ENCODE data around the gene KCNQ2. TPM values are rescaled to one million over a fixed set of nuclear protein-coding genes. Genes with fewer than 3 reads are reported as not detected.

The KCNQ2 gene
- total RNA-seq (10 to 100 TPM in 2 of 9 donors, 1 to 10 TPM in 2, under 1 TPM in 2, not detected in 3; 0.69 to 19.0 (median 7.1) TPM), polyA plus RNA-seq (10 to 100 TPM; 10.3 to 81.6 (median 11.8) TPM)
- long read RNA-seq, donor 1, partial matches to known transcripts = 0 of 1 reads
- long read RNA-seq, donor 1, other reads (novel, unspliced or antisense) = 0 of 1 reads
- long read RNA-seq, donor 2 = 0 reads
- long read RNA-seq, donor 3 = 0 reads
- long read RNA-seq, donor 4 = 0 reads
- long read RNA-seq, donor 5, partial matches to known transcripts = 0 of 1 reads
- long read RNA-seq, donor 5, other reads (novel, unspliced or antisense) = 1 of 1 reads
- long read RNA-seq, donor 6, partial matches to known transcripts = 2 of 7 reads
- long read RNA-seq, donor 6, other reads (novel, unspliced or antisense) = 4 of 7 reads
- long read RNA-seq, donor 7 = 0 reads
- long read RNA-seq, donor 8 = 0 reads
- long read RNA-seq, donor 9 = 0 reads
- long read RNA-seq, donor 10, partial matches to known transcripts = 0 of 3 reads
- long read RNA-seq, donor 10, other reads (novel, unspliced or antisense) = 0 of 3 reads

- peaks cover 61% of the 10 kb centered on the region for H3K27me3 ChIP-seq
Observed at GRCh38 chr20:63471981-63472831, at the start of gene KCNQ2. Gene KCNQ2, minus strand, starts transcription at chr20:63472655. Its CDS starts 192 bp downstream, at chr20:63472463.

GRCh38 chr20:63521602-63522001 lies 49.1 kb upstream of the KCNQ2 start:
- peak overlapping the region in 1 of 5 donors; percentile 87 for H3K27ac ChIP-seq
- peaks cover 0 to 21% of the 10 kb centered on the region in 2 donors for H3K4me1 ChIP-seq (replicated peaks in 1 of 2)
- H3K27me3 ChIP-seq = no peaks in the 10 kb centered on the region
- no peak for TF ChIP-seq POLR2A (IDR thresholded peaks at IDR 0.05)
- no peak for TF ChIP-seq CTCF (IDR thresholded peaks at IDR 0.05)
- H3K36me3 ChIP-seq (replicated peaks in 1 of 2) = no peaks in the 10 kb centered on the region
- WGBS, 4 donors = 40 to 73% (median 52%) methylated on average over 5 to 23 of the region's 23 CpGs
- DNase-seq = peak in 1 of 7 donors; percentile 23
- H3K4me3 ChIP-seq = peak overlapping the region in 2 of 4 donors; percentile 40 to 97
- H3K9me3 ChIP-seq (replicated peaks in 1 of 3) = no peaks in the 10 kb centered on the region
- intact Hi-C loops (cut with DNase I) = no loop called here

More at GRCh38 chr20:63471981-63472831, at the start of gene KCNQ2:
- no peak for DNase-seq
- TF ChIP-seq POLR2A (IDR thresholded peaks at IDR 0.05) = no peak
- 0 to 1% (median 0%) methylated on average over 1 to 111 of the region's 111 CpGs for WGBS, 4 donors
- Histone ChIP-seq H3K4me1 (replicated peaks in 1 of 2) (no peaks in the 10 kb centered on the region), H3K4me3 (no peak within 1 kb of the TSS), H3K27ac (peak within 1 kb of the TSS in 1 of 5 donors; percentile 66), H3K9me3 (replicated peaks in 1 of 3) (no peaks in the 10 kb centered on the region), H3K36me3 (replicated peaks in 1 of 2) (no peaks in the 10 kb centered on the region)
- intact Hi-C loops (cut with DNase I) = no loop called here

- peaks cover 0 to 21% of the 10 kb centered on the region in 2 donors for H3K4me1 ChIP-seq (replicated peaks in 1 of 2)
- 2 to 5% (median 4%) methylated on average over 12 to 68 of the region's 68 CpGs; no CpG with 5 or more reads in 1 of the 4 donors for WGBS, 4 donors
- peak in 6 of 7 donors; percentile 55 to 75 (median 64) for DNase-seq
Observed at GRCh38 chr20:63520934-63521601, 48.6 kb upstream of the KCNQ2 start.

More at GRCh38 chr20:63520934-63521601, 48.6 kb upstream of the KCNQ2 start:
- Histone ChIP-seq H3K27me3 (no peaks in the 10 kb centered on the region), H3K9me3 (replicated peaks in 1 of 3) (no peaks in the 10 kb centered on the region), H3K27ac (peak overlapping the region in 3 of 5 donors; percentile 65 to 89 (median 87)), H3K36me3 (replicated peaks in 1 of 2) (no peaks in the 10 kb centered on the region), H3K4me3 (peak overlapping the region in 2 of 4 donors; percentile 40 to 97)
- intact Hi-C loops (cut with DNase I) = no loop called here
- TF ChIP-seq POLR2A (IDR thresholded peaks at IDR 0.05) = no peak
- TF ChIP-seq CTCF (IDR thresholded peaks at IDR 0.05) = no peak

Measured in adrenal gland (tissue), 19 donors.